LNCAP (cell line): ENCODE results near the gene SLC5A1.

Source experiments
- CTCF ChIP-seq: fragments of 450-650 bp; IDR thresholded peaks from 2 replicates; pipeline ENCODE4 v1.5.1; 2017; ENCODE audit warnings: mild to moderate bottlenecking

The SLC5A1 gene

GRCh38 chr22:32097881-32098499 lies 54.9 kb downstream of the SLC5A1 start:
- TF ChIP-seq CTCF, result no peak

- no peak for TF ChIP-seq CTCF
Observed at GRCh38 chr22:32100711-32101110, 57.6 kb downstream of the SLC5A1 start.

DNA sequence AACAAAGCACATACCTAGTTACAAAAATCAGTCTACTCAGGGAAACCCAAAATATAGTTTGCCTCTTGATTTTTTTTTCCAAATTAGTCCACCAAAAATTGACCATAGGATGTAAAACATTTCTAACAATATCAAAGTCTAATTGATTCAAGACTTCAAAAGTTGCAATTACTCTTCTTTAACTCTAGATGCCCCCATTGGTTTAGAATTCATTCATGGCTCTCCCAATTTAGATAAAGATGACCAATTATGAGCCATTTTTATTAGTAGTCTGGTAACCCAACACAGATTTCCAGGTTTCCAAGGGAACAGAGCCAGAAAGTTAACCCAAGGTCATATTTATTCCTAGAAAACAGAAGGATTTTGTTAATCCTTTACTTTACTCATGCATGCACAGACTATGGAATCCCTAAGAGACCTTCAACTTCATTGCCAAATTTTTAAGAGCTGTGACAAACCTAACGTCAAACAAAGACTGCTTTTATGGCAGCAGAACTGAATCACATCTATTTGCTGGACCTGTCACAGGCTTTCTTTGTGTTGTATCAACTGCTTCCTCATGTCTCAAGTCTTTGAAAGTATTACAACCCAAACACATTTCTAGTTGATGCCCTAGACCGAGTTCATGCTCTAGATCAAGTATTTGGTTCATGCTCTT lies 60.7 kb downstream of the SLC5A1 start:
- peak; percentile 49; the same call in 1 of the 2 replicates for TF ChIP-seq CTCF

DNA sequence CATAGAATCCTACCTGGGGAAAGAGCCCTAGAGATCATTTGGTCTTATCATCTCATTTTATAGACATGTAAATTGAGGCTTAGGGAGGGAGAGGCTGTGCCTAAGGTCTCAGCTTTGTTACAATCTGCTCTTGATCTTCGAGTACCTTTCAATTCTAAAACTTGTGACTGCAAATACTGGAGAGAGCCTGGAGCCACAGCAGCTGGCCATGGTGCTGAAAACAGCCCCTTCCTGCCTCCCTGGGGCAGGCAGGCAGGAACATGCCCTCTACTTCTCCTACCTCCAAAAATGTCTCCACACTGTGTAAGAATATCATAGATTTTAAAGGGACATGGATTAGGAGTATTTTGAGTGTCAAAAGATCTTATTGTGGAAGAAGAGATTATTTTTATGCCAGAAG lies 63.9 kb downstream of the SLC5A1 start:
- no peak for TF ChIP-seq CTCF

DNA sequence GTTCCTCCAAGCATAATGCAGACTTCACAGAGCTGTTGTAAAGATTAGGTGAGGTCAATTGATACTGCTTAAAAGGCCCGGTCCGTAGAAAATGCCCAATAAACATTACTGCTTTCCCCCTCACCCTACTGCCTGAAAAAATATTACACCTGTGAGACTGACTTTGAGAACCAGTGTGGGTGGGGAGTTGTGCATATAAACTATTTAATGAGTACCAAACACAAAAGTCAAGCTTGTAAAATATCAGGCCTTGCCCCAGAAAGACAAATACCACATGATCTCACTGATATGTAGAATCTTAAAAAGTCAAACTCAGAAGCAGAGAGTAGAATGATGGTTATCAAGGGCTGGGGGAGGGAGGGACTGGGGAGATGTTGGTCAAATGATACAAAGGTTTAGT lies 69.3 kb downstream of the SLC5A1 start:
- TF ChIP-seq CTCF, result no peak

- TF ChIP-seq CTCF, result no peak
Observed at GRCh38 chr22:32119568-32120235, 76.6 kb downstream of the SLC5A1 start.

GRCh38 chr22:32120603-32121002 lies 77.5 kb downstream of the SLC5A1 start:
- no peak for TF ChIP-seq CTCF
